GM23338 (cell line): ENCODE data around the gene JAG2.
A peak's percentile ranks its signal among the peaks of the same experiment; 100 is the strongest.

Source experiments
- CTCF ChIP-seq, 2 experiments: fragments of 200-600 bp in 1 of 2; sonication (generic) in 1 of 2; conservative IDR thresholded peaks; 2 replicates each; pipeline versions ENCODE4 v1.5.1 to v1.6.1; 2016 to 2017; ENCODE audit warnings: antibody characterized with exemption in 2 of 2, low read depth in 2 of 2, mild to moderate bottlenecking in 2 of 2, moderate library complexity in 1 of 2
- REST ChIP-seq: IDR thresholded peaks from one replicate; pipeline ENCODE4 v1.6.1; 2018; ENCODE audit warnings: antibody characterized with exemption; ENCODE audit not compliant: unreplicated experiment

- TF ChIP-seq REST (no peak), CTCF (conservative IDR thresholded peaks at IDR 0.05; ENCODE audit: low read depth in 2 of 2) (peak in 1 of 2 experiments; percentile 41; a peak in 2 of 4 replicates)
These were observed 38.9 kb upstream of the JAG2 start for GRCh38 chr14:105207460-105207901.
